ENCODE measurements around the gene BRD8.

The BRD8 gene

GRCh38 chr5:138096997-138097828, 81.2 kb downstream of the BRD8 start:
- FAIRE-seq = no peak

GRCh38 chr5:138096363-138096762, 82.1 kb downstream of the BRD8 start:
- no peak for FAIRE-seq

GRCh38 chr5:138095100-138095907, 83.1 kb downstream of the BRD8 start:
- no peak for FAIRE-seq

- no peak for FAIRE-seq
Measured at GRCh38 chr5:138093036-138093435, 85.4 kb downstream of the BRD8 start.

- FAIRE-seq = no peak
Measured at GRCh38 chr5:138092301-138092700, 86.1 kb downstream of the BRD8 start.

GRCh38 chr5:138091685-138092084, 86.7 kb downstream of the BRD8 start:
- no peak for FAIRE-seq

All from colon (tissue), 2 donors.